GM12873 (cell line): ENCODE measurements around the gene SRPK3.

Experiments
- TF ChIP-seq, protein P1 (sequence below): IDR thresholded peaks from 2 replicates; pipeline ENCODE4 v1.5.1; 2012; ENCODE audit warnings: low read depth, mild to moderate bottlenecking, moderate library complexity, low read length, control low read depth; ENCODE audit not compliant: insufficient read depth; ENCODE audit errors: missing control alignments

The SRPK3 gene

GRCh38 chrX:153772316-153773217 lies 8.3 kb upstream of the SRPK3 start:
- TF ChIP-seq, protein P1, sequence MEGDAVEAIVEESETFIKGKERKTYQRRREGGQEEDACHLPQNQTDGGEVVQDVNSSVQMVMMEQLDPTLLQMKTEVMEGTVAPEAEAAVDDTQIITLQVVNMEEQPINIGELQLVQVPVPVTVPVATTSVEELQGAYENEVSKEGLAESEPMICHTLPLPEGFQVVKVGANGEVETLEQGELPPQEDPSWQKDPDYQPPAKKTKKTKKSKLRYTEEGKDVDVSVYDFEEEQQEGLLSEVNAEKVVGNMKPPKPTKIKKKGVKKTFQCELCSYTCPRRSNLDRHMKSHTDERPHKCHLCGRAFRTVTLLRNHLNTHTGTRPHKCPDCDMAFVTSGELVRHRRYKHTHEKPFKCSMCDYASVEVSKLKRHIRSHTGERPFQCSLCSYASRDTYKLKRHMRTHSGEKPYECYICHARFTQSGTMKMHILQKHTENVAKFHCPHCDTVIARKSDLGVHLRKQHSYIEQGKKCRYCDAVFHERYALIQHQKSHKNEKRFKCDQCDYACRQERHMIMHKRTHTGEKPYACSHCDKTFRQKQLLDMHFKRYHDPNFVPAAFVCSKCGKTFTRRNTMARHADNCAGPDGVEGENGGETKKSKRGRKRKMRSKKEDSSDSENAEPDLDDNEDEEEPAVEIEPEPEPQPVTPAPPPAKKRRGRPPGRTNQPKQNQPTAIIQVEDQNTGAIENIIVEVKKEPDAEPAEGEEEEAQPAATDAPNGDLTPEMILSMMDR: no peak

DNA sequence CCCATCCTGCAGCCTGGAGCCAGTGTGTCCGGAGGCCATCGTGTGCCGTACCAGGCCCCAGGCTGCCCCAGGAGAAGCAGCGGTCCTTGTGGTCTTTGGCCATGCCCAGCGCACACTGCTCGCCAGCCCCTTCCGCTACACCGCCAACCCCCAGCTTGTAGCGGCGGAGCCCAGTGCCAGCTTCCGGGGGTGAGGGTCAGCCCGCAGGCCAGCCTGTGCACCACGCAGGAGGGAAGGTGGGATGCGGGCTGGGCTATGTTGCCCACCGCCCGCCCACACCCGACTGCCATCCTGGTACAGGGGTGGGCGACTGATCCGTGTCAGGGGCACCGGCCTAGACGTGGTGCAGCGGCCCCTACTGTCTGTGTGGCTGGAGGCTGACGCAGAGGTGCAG lies 7.6 kb upstream of the SRPK3 start:
- TF ChIP-seq, protein P1: no peak

DNA sequence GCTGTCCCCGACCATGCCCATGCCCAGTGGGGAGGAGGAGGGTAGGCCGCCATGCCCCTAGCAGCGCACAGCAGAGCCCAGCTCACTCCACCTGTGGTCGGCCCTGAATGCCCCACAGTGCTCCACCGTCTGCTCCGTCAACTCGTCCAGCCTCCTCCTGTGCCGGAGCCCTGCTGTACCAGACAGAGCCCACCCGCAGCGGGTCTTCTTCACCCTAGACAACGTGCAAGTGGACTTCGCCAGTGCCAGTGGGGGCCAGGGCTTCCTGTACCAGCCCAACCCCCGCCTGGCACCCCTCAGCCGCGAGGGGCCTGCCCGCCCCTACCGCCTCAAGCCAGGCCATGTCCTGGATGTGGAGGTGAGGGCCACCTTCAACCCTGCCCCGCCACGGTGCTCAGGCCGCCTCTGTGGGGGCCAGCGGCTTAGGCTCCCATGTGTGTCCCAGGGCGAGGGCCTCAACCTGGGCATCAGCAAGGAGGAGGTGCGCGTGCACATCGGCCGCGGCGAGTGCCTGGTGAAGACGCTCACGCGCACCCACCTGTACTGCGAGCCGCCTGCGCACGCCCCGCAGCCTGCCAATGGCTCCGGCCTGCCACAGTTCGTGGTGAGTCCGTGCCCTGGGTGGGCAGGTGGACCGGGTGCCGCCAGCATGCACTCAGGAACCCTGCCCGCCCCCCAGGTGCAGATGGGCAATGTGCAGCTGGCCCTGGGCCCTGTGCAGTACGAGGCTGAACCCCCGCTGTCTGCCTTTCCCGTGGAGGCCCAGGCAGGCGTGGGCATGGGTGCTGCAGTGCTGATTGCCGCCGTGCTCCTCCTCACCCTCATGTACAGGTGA lies 6.9 kb upstream of the SRPK3 start:
- TF ChIP-seq, protein P1: no peak

GRCh38 chrX:153774576-153775292 lies 6.1 kb upstream of the SRPK3 start:
- TF ChIP-seq, protein P1: no peak

DNA sequence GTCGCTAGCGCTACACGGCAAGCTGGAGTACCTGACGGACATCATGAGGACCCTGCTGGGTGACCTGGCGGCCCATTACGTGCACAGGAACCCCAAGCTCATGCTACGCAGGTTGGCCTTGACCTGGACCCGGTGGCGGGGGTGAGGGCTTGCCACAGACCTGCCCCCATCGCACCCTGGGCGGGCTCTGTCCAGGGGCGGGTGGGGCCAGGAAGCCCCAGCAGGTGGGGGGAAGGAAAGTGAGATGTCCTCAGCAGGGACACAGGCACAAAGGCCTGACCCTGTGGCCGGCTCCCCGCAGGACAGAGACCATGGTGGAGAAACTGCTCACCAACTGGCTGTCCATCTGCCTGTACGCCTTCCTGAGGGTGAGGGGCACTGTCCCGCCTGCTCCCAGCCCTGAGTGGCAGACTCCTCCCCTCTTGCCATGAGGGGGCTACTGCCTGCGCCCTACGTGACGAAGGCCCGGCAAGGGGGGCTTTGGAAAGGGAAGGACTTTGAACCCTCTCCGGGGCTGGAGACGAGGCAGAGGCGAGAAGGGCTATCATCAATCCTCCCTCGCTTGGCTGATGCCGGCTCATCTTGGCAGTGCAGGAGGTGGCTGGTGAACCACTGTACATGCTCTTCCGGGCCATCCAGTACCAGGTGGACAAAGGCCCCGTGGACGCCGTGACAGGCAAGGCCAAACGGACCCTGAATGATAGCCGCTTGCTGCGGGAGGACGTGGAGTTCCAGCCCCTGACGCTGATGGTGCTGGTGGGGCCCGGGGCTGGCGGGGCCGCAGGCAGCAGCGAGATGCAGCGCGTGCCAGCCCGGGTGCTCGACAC lies 5.3 kb upstream of the SRPK3 start:
- TF ChIP-seq, protein P1: no peak

- TF ChIP-seq, protein P1: no peak
These were observed 4.7 kb upstream of the SRPK3 start for GRCh38 chrX:153776120-153776599.
